K562 (cell line): ENCODE data around the gene PREB. TPM values are rescaled to one million over a fixed set of nuclear protein-coding genes. Genes with fewer than 3 reads are reported as not detected.

ENCODE experiments used
- ATAC-seq: fragments of 200-7000 bp; cut with Tn5 transposase; 3 replicates; pipeline ENCODE4 v1.9.1; 2020; ENCODE audit warnings: moderate library complexity
- BruUV-seq: library from RNA; stranded (reverse); fragments of 400-500 nt; replicated peaks from 2 replicates; lab custom pipeline; 2021; lab: Mats Ljungman, UMichigan
- CTCF ChIA-PET: fragments of 300-600 bp; formaldehyde crosslinking; extraction: SDS; loops from one replicate; lab custom pipeline; 2021; ENCODE audit warnings: low intra/inter-chr PET ratio; lab: Yijun Ruan, JAX
- POLR2A ChIA-PET: fragments of 300-600, 350-650 bp; sonication (Branson Sonifier 250); formaldehyde crosslinking; extraction: SDS; loops from one replicate; lab custom pipeline; 2021; ENCODE audit warnings: antibody characterized with exemption, inconsistent platforms; lab: Yijun Ruan, JAX
- DNase-seq, 4 experiments: peaks; one replicate each; pipeline versions ENCODE4 v3.0.0 to v3.0.0-alpha.2; 2011 to 2018; ENCODE audit warnings: low spot score in 3 of 4, mixed read lengths in 3 of 4; ENCODE audit errors: extremely low read depth in 1 of 4
- FAIRE-seq: peaks from 2 replicates; lab custom pipeline; 2011; peaks lifted over from hg19 to GRCh38; lab: Jason Lieb, UNC
- H2AFZ ChIP-seq: 2 replicates; pipeline ENCODE4 v1.6.0; 2011; ENCODE audit warnings: low read depth, low read length, control low read depth, inconsistent platforms
- H3K27ac ChIP-seq: fragments of 200-600 bp; 3 replicates; pipeline ENCODE4 v1.8.0; 2011; ENCODE audit warnings: low read depth, mild to moderate bottlenecking, control low read depth, inconsistent platforms, low read length, moderate library complexity, mixed read lengths; ENCODE audit errors: extremely low read depth
- H3K27me3 ChIP-seq, 2 experiments: fragments of 300-600 bp in 1 of 2; 2 replicates in 1 of 2; 3 replicates in 1 of 2; pipeline versions ENCODE4 v1.6.0 to v1.8.0; 2011; ENCODE audit warnings: inconsistent platforms in 2 of 2, low read length in 2 of 2, mild to moderate bottlenecking in 1 of 2, mixed read lengths in 1 of 2, moderate library complexity in 1 of 2; ENCODE audit not compliant: control insufficient read depth in 2 of 2, insufficient read depth in 2 of 2
- H3K36me3 ChIP-seq: fragments of 300-600 bp; 3 replicates; pipeline ENCODE4 v1.8.0; 2011; ENCODE audit warnings: mild to moderate bottlenecking, low read length, inconsistent platforms; ENCODE audit not compliant: control insufficient read depth, insufficient read depth
- H3K4me1 ChIP-seq, 2 experiments: fragments of 200-600 bp in 1 of 2; replicated peaks in 1 of 2; 2 replicates in 1 of 2; 3 replicates in 1 of 2; pipeline versions ENCODE4 v1.5.1 to v1.8.0; 2011; ENCODE audit warnings: inconsistent platforms in 2 of 2, low read length in 2 of 2, mild to moderate bottlenecking in 1 of 2, mixed read lengths in 1 of 2, moderate library complexity in 1 of 2; ENCODE audit not compliant: control insufficient read depth in 2 of 2, insufficient read depth in 2 of 2
- H3K4me2 ChIP-seq: 2 replicates; pipeline ENCODE4 v1.6.1; 2011; ENCODE audit warnings: low read length, control low read depth, inconsistent platforms, mixed read lengths; ENCODE audit not compliant: insufficient read depth
- H3K4me3 ChIP-seq: fragments of 200-600 bp; sonication (generic), shearing (Covaris generic); 2 replicates; pipeline ENCODE4 v1.5.1; 2016; ENCODE audit warnings: control low read depth, inconsistent platforms
- H3K79me2 ChIP-seq: fragments of 200-600 bp; 3 replicates; pipeline ENCODE4 v1.8.0; 2011; ENCODE audit warnings: low read length, inconsistent platforms; ENCODE audit not compliant: control insufficient read depth, insufficient read depth
- H3K9ac ChIP-seq, 2 experiments: 2 replicates each; pipeline versions ENCODE4 v1.6.0 to v1.6.1; 2011; ENCODE audit warnings: low read depth in 2 of 2, low read length in 2 of 2, control low read depth in 1 of 2, inconsistent platforms in 1 of 2, mild to moderate bottlenecking in 1 of 2, mixed read lengths in 1 of 2; ENCODE audit not compliant: insufficient read depth in 1 of 2
- H3K9me1 ChIP-seq: one replicate; pipeline ENCODE4 v1.6.0; 2011; ENCODE audit warnings: inconsistent platforms, mild to moderate bottlenecking, low read length, moderate library complexity; ENCODE audit not compliant: control insufficient read depth, insufficient read depth
- H3K9me3 ChIP-seq: replicated peaks from 2 replicates; pipeline ENCODE4 v1.5.1; 2011; ENCODE audit warnings: low read depth, low read length, inconsistent platforms; ENCODE audit not compliant: control insufficient read depth, insufficient read depth
- H4K20me1 ChIP-seq: replicated peaks from 2 replicates; pipeline ENCODE4 v1.6.1; 2011; ENCODE audit warnings: low read length, inconsistent platforms, mixed read lengths; ENCODE audit not compliant: control insufficient read depth, insufficient read depth
- CLOCK ChIP-seq: fragments of 250-450 bp; sonication (Bioruptor Pico); IDR thresholded peaks from 2 replicates; pipeline ENCODE4 v1.4.0; 2020; ENCODE audit warnings: mild to moderate bottlenecking, moderate library complexity, borderline replicate concordance
- CREB3L1 ChIP-seq: fragments of 450-650 bp; IDR thresholded peaks from 2 replicates; pipeline ENCODE4 v1.6.1; 2014; ENCODE audit warnings: low read depth, mild to moderate bottlenecking, moderate library complexity, borderline replicate concordance
- OTX1 ChIP-seq: fragments of 450-650 bp; formaldehyde crosslinking; IDR thresholded peaks from 2 replicates; pipeline ENCODE4 v1.4.0; 2022; ENCODE audit warnings: mild to moderate bottlenecking
- RHOXF2B ChIP-seq: fragments of 250-450 bp; sonication (Bioruptor Pico); conservative IDR thresholded peaks from 2 replicates; pipeline ENCODE4 v1.5.1; 2021
- THAP12 ChIP-seq: fragments of 250-450 bp; sonication (Bioruptor Pico); IDR thresholded peaks from 2 replicates; pipeline ENCODE4 v1.9.0; 2021; ENCODE audit warnings: mild to moderate bottlenecking, inconsistent platforms
- WGBS: fragments of 100-300 bp; shearing (Covaris generic); methylation state at CpG from one replicate; pipeline ENCODE4 v1.1.6; 2016; ENCODE audit warnings: low coverage, mixed read lengths; ENCODE audit not compliant: insufficient coverage; ENCODE audit errors: missing lambda C conversion rate; 5-methylcytosine and 5-hydroxymethylcytosine counted together
- in situ Hi-C: fragments of 300-500 bp; cut with MboI; formaldehyde crosslinking; loops from 4 replicates; pipeline ENCODE4 v1.15.0; 2018; ENCODE audit warnings: inconsistent platforms, mixed read lengths
- intact Hi-C: fragments of 100-400 bp; cut with micrococcal nuclease; formaldehyde crosslinking; loops from 2 replicates; pipeline ENCODE4 v1.14.2; 2022
- polyA plus RNA-seq, 8 experiments: library from polyadenylated mRNA; depleted of rRNA in 4 of 8; stranded (reverse) in 5 of 8; unstranded in 3 of 8; fragments of >200 nt; fragmentation: Nextera tagmentation in 2 of 8; fragmentation: Illumina TruSeq in 1 of 8; extraction: Ambion mirVana in 2 of 8; extraction: Trizol in 1 of 8; gene quantifications; 2 replicates each; pipeline versions ENCODE4 v1.2.1 to v1.2.3, GENCODE V29; 2011 to 2014; ENCODE audit warnings: inconsistent platforms in 1 of 8, missing spikeins in 1 of 8
- total RNA-seq, 7 experiments: library from RNA; depleted of rRNA in 6 of 7; stranded (reverse); fragments of >200 nt in 6 of 7; fragmentation: Illumina TruSeq in 2 of 7; extraction: Trizol in 2 of 7; gene quantifications; 2 replicates each; pipeline versions ENCODE4 v1.2.1 to v1.2.3, GENCODE V29; 2011 to 2021; ENCODE audit warnings: low replicate concordance in 1 of 7
- TF ChIP-seq, protein P1 (sequence below): fragments of 450-650 bp; IDR thresholded peaks from 2 replicates; pipeline ENCODE4 v1.6.1; 2016; ENCODE audit warnings: antibody characterized with exemption

Gene PREB
- total and polyA plus RNA-seq, 9 of the 15 experiments (the other 6 are each of a cell fraction or from before 2014, with no cell fraction given): 35.1 to 84.2 (median 67.2) TPM

DNA sequence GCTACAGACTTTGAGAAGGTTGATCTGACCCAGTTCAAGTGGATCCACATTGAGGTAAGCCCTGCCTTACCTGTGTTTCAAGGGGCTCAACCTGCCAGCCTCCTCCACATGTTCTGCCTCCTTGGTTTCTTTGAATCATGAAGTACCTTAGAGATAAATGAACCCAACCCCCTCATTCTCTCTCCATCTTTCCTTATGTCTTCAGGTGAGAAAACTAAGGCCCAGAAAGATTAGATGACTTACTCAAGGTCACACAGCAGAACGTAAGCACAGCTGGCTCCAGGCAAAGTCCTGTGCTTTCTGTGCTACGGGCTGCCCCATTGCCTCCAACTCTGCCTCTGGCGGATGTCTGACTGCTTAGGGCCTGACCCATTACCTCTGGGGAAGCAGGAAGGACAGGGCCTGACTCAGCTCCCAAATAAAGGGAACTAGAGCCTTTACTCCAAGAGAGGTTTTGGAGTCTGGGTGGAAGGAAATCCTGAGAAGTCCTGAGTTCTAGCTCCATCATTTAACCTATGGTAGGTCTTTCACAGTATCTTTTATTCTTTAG, 37.6 kb downstream of the PREB start:
- POLR2A ChIA-PET: interaction anchor here (1.6 kb wide), 2 partner anchors 9 to 10 kb away, joined by 4 to 5 read pairs; partner anchors contain the start of gene KHK
- Histone ChIP-seq H3K9me3 (no peaks in the 10 kb centered on the region), H3K27ac (no peak overlapping the region; the same call in 2 of the 3 replicates), H3K4me1 (peaks cover 34 to 50% of the 10 kb centered on the region in 2 experiments), H3K9me1 (no peaks in the 10 kb centered on the region), H2AFZ (peak overlapping the region; percentile 87), H3K9ac (peak overlapping the region in 1 of 2 experiments; percentile 74; a peak in 1 of 4 replicates), H3K4me3 (no peak overlapping the region), H3K4me2 (0 out of 2 replicates have a peak overlapping the region, but pooled peaks have one; percentile 54), H3K27me3 (no peaks in the 10 kb centered on the region), H4K20me1 (no peaks in the 10 kb centered on the region), H3K79me2 (peaks cover 3% of the 10 kb centered on the region; the same call in 2 of the 3 replicates), H3K36me3 (no peaks in the 10 kb centered on the region; the same call in 2 of the 3 replicates)
- FAIRE-seq (no peak), ATAC-seq (no peak), DNase-seq (no peak)
- intact Hi-C loops (loop anchor here (5.0 kb wide), 2 partner anchors 115 to 205 kb away; partner anchors contain the start of genes ATRAID and SLC5A6), in situ Hi-C loops (loop anchor here (5.0 kb wide), 2 partner anchors 95 to 185 kb away; partner anchors contain the start of gene TRIM54)
- BruUV-seq: no TSS peak
- CTCF ChIA-PET: interaction anchor here (2.8 to 3.1 kb wide), 2 partner anchors 95 to 207 kb away, joined by 19 to 27 read pairs; no protein-coding TSS in a partner anchor
- TF ChIP-seq, protein P1, sequence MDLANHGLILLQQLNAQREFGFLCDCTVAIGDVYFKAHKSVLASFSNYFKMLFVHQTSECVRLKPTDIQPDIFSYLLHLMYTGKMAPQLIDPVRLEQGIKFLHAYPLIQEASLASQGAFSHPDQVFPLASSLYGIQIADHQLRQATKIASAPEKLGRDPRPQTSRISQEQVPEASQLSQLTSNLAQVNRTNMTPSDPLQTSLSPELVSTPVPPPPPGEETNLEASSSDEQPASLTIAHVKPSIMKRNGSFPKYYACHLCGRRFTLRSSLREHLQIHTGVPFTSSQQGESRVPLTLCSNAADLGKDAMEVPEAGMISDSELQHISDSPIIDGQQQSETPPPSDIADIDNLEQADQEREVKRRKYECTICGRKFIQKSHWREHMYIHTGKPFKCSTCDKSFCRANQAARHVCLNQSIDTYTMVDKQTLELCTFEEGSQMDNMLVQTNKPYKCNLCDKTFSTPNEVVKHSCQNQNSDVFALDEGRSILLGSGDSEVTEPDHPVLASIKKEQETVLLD: no peak
- TF ChIP-seq THAP12 (CRISPR knock-in tag) (no peak), CLOCK (CRISPR knock-in tag) (no peak), OTX1 (CRISPR knock-in tag) (no peak), CREB3L1 (no peak), RHOXF2B (CRISPR knock-in tag) (no peak)
- 52% methylated on average over 3 of the region's 3 CpGs for WGBS
